Measurements from ENCODE around the gene KCNN3. TPM values are rescaled to one million over a fixed set of nuclear protein-coding genes. Genes with fewer than 3 reads are reported as not detected.

KCNN3 gene
- 0.87 and 1.3 TPM in 2 replicates for total RNA-seq

DNA sequence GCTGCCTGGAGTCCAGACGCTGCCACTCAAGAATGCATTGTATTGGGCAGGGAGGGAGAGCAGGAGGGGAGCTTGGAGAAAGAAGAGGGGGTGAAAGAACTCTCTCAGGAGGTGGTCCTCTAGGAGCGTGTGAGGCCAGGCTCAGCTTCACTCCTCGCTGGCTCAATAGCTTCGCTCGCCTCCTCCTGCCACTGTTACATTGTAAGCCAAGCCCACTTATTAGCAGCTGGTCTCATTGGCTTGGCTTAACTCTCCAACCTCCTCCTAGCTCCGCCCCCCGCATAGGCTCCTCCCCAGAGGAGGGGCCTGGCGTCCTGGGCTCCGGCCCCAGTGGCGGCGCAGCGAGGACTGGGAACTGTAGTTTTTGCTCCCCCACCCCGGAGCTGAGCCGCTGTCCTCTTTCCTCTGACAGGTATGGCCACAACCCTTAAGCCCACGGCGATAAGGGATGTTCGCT, at the start of gene KCNN3:
Gene KCNN3 (minus strand): TSS at position 167 of the 457 bp plus-strand sequence. CDS start 317 bp downstream, outside the sequence.

Other genes starting within 250 kb of the KCNN3 start
- 9.2 and 11.3 TPM in 2 replicates for gene PMVK, start 66.4 kb upstream of the KCNN3 start, total RNA-seq
- 109 and 117 TPM in 2 replicates for gene PBXIP1, start 85.8 kb upstream of the KCNN3 start, total RNA-seq
- 5.3 and 5.4 TPM in 2 replicates for gene PYGO2, start 91.5 kb upstream of the KCNN3 start, total RNA-seq
- 253 and 300 TPM in 2 replicates for gene SHC1, start 100.5 kb upstream of the KCNN3 start, total RNA-seq
- 29.0 and 31.8 TPM in 2 replicates for gene CKS1B, start 104.4 kb upstream of the KCNN3 start, total RNA-seq
- gene FLAD1, start 113.1 kb upstream of the KCNN3 start, total RNA-seq = 16.7 and 18.6 TPM in 2 replicates
- gene LENEP, start 123.3 kb upstream of the KCNN3 start, total RNA-seq = 0.43 TPM in 1 of 2 replicates, not detected in the other
- gene ZBTB7B, start 132.5 kb upstream of the KCNN3 start, total RNA-seq = 7.0 and 9.8 TPM in 2 replicates
- 0.09 and 0.11 TPM in 2 replicates for gene DCST2, start 163.5 kb upstream of the KCNN3 start, total RNA-seq
- not detected in 2 replicates for gene DCST1, start 163.5 kb upstream of the KCNN3 start, total RNA-seq
- 97.1 and 129 TPM in 2 replicates for gene ADAM15, start 181.0 kb upstream of the KCNN3 start, total RNA-seq
- 13.7 and 15.3 TPM in 2 replicates for gene EFNA4, start 193.5 kb upstream of the KCNN3 start, total RNA-seq
- 1.4 and 2.1 TPM in 2 replicates for gene EFNA3, start 208.6 kb upstream of the KCNN3 start, total RNA-seq

All from dermis lymphatic vessel endothelial cell (primary cell).